Measurements from ENCODE around the gene PARD3B. TPM values are rescaled to one million over a fixed set of nuclear protein-coding genes. Genes with fewer than 3 reads are reported as not detected.

The PARD3B gene
- total and polyA plus RNA-seq, 2 experiments from 2014 or later: 3.5 to 4.4 TPM

DNA sequence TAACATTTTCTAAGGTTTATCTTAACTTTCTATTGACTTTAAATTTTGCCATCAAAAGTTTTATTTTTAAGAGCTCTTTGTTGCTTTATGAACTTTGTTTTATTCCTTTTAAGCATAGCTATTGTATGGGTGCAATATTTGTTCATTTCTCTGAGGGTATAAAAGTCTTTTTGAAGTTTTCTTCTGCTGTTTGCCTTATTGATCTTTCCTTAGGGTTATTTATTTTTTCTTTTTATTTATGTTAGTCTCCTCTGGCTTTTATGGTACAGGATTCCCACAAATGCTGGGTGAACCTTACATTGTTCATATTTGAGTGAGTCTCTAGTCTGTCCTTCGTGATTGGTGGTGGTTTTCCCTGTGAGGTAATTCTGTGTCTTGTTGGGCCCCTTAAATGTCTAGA lies 68.4 kb downstream of the PARD3B start:
- Histone ChIP-seq H3K4me3 (no peak overlapping the region), H4K20me1 (replicated peaks; ENCODE audit: insufficient read depth) (no peaks in the 10 kb centered on the region; the same call in 1 of the 2 replicates), H3F3A (replicated peaks; ENCODE audit: low read depth) (no peaks in the 10 kb centered on the region), H2AFZ (no peak overlapping the region), H3K9me2 (ENCODE audit: insufficient read depth) (peaks cover 6% of the 10 kb centered on the region; the same call in 1 of the 2 replicates), H3K79me2 (replicated peaks; ENCODE audit: insufficient read depth) (no peaks in the 10 kb centered on the region), H3K36me3 (ENCODE audit: insufficient read depth) (no peaks in the 10 kb centered on the region), H3K4me1 (ENCODE audit: insufficient read depth) (no peaks in the 10 kb centered on the region), H3K27me3 (ENCODE audit: insufficient read depth) (no peaks in the 10 kb centered on the region), H3K27ac (ENCODE audit: low read depth) (no peak overlapping the region), H3K4me2 (no peak overlapping the region)
- H3K27me3 Mint-ChIP-seq (ENCODE audit: insufficient read depth, low read depth, poor library complexity): no peaks in the 10 kb centered on the region
- ATAC-seq (no peak), DNase-seq (ENCODE audit: low spot score) (no peak)
- no peak overlapping the region for H3K27ac Mint-ChIP-seq
- H3K4me3 Mint-ChIP-seq: no peak overlapping the region
- TF ChIP-seq, protein P1, sequence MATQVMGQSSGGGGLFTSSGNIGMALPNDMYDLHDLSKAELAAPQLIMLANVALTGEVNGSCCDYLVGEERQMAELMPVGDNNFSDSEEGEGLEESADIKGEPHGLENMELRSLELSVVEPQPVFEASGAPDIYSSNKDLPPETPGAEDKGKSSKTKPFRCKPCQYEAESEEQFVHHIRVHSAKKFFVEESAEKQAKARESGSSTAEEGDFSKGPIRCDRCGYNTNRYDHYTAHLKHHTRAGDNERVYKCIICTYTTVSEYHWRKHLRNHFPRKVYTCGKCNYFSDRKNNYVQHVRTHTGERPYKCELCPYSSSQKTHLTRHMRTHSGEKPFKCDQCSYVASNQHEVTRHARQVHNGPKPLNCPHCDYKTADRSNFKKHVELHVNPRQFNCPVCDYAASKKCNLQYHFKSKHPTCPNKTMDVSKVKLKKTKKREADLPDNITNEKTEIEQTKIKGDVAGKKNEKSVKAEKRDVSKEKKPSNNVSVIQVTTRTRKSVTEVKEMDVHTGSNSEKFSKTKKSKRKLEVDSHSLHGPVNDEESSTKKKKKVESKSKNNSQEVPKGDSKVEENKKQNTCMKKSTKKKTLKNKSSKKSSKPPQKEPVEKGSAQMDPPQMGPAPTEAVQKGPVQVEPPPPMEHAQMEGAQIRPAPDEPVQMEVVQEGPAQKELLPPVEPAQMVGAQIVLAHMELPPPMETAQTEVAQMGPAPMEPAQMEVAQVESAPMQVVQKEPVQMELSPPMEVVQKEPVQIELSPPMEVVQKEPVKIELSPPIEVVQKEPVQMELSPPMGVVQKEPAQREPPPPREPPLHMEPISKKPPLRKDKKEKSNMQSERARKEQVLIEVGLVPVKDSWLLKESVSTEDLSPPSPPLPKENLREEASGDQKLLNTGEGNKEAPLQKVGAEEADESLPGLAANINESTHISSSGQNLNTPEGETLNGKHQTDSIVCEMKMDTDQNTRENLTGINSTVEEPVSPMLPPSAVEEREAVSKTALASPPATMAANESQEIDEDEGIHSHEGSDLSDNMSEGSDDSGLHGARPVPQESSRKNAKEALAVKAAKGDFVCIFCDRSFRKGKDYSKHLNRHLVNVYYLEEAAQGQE (IDR thresholded peaks at IDR 0.05; ENCODE audit: unreplicated experiment): no peak
- TF ChIP-seq, protein P2, sequence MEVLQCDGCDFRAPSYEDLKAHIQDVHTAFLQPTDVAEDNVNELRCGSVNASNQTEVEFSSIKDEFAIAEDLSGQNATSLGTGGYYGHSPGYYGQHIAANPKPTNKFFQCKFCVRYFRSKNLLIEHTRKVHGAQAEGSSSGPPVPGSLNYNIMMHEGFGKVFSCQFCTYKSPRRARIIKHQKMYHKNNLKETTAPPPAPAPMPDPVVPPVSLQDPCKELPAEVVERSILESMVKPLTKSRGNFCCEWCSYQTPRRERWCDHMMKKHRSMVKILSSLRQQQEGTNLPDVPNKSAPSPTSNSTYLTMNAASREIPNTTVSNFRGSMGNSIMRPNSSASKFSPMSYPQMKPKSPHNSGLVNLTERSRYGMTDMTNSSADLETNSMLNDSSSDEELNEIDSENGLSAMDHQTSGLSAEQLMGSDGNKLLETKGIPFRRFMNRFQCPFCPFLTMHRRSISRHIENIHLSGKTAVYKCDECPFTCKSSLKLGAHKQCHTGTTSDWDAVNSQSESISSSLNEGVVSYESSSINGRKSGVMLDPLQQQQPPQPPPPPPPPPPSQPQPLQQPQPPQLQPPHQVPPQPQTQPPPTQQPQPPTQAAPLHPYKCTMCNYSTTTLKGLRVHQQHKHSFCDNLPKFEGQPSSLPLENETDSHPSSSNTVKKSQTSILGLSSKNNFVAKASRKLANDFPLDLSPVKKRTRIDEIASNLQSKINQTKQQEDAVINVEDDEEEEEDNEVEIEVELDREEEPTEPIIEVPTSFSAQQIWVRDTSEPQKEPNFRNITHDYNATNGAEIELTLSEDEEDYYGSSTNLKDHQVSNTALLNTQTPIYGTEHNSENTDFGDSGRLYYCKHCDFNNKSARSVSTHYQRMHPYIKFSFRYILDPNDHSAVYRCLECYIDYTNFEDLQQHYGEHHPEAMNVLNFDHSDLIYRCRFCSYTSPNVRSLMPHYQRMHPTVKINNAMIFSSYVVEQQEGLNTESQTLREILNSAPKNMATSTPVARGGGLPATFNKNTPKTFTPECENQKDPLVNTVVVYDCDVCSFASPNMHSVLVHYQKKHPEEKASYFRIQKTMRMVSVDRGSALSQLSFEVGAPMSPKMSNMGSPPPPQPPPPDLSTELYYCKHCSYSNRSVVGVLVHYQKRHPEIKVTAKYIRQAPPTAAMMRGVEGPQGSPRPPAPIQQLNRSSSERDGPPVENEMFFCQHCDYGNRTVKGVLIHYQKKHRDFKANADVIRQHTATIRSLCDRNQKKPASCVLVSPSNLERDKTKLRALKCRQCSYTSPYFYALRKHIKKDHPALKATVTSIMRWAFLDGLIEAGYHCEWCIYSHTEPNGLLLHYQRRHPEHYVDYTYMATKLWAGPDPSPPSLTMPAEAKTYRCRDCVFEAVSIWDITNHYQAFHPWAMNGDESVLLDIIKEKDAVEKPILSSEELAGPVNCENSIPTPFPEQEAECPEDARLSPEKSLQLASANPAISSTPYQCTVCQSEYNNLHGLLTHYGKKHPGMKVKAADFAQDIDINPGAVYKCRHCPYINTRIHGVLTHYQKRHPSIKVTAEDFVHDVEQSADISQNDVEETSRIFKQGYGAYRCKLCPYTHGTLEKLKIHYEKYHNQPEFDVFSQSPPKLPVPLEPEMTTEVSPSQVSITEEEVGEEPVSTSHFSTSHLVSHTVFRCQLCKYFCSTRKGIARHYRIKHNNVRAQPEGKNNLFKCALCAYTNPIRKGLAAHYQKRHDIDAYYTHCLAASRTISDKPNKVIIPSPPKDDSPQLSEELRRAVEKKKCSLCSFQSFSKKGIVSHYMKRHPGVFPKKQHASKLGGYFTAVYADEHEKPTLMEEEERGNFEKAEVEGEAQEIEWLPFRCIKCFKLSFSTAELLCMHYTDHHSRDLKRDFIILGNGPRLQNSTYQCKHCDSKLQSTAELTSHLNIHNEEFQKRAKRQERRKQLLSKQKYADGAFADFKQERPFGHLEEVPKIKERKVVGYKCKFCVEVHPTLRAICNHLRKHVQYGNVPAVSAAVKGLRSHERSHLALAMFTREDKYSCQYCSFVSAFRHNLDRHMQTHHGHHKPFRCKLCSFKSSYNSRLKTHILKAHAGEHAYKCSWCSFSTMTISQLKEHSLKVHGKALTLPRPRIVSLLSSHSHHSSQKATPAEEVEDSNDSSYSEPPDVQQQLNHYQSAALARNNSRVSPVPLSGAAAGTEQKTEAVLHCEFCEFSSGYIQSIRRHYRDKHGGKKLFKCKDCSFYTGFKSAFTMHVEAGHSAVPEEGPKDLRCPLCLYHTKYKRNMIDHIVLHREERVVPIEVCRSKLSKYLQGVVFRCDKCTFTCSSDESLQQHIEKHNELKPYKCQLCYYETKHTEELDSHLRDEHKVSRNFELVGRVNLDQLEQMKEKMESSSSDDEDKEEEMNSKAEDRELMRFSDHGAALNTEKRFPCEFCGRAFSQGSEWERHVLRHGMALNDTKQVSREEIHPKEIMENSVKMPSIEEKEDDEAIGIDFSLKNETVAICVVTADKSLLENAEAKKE (CRISPR knock-in tag; IDR thresholded peaks at IDR 0.05): no peak
- TF ChIP-seq, protein P3, sequence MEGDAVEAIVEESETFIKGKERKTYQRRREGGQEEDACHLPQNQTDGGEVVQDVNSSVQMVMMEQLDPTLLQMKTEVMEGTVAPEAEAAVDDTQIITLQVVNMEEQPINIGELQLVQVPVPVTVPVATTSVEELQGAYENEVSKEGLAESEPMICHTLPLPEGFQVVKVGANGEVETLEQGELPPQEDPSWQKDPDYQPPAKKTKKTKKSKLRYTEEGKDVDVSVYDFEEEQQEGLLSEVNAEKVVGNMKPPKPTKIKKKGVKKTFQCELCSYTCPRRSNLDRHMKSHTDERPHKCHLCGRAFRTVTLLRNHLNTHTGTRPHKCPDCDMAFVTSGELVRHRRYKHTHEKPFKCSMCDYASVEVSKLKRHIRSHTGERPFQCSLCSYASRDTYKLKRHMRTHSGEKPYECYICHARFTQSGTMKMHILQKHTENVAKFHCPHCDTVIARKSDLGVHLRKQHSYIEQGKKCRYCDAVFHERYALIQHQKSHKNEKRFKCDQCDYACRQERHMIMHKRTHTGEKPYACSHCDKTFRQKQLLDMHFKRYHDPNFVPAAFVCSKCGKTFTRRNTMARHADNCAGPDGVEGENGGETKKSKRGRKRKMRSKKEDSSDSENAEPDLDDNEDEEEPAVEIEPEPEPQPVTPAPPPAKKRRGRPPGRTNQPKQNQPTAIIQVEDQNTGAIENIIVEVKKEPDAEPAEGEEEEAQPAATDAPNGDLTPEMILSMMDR (conservative IDR thresholded peaks at IDR 0.05; ENCODE audit: low read depth in 2 of 2): no peak
- TF ChIP-seq JUNB (IDR thresholded peaks at IDR 0.05; ENCODE audit: unreplicated experiment) (no peak), NANOG (IDR thresholded peaks at IDR 0.05; ENCODE audit: borderline replicate concordance) (no peak), STAT1 (IDR thresholded peaks at IDR 0.05; ENCODE audit: unreplicated experiment) (no peak), EZH2 (IDR thresholded peaks at IDR 0.05; ENCODE audit: low read depth, unreplicated experiment) (no peak), CREB1 (CRISPR knock-in tag; IDR thresholded peaks at IDR 0.05; ENCODE audit: low read depth) (no peak), ZNF331 (CRISPR knock-in tag; IDR thresholded peaks at IDR 0.05; ENCODE audit: low read depth) (no peak), POLR2AphosphoS5 (IDR thresholded peaks at IDR 0.05; ENCODE audit: low read depth) (no peak), EZH2phosphoT487 (IDR thresholded peaks at IDR 0.05; ENCODE audit: unreplicated experiment) (no peak), ZNF114 (CRISPR knock-in tag; IDR thresholded peaks at IDR 0.05) (no peak)
- TF ChIP-seq, protein P4, sequence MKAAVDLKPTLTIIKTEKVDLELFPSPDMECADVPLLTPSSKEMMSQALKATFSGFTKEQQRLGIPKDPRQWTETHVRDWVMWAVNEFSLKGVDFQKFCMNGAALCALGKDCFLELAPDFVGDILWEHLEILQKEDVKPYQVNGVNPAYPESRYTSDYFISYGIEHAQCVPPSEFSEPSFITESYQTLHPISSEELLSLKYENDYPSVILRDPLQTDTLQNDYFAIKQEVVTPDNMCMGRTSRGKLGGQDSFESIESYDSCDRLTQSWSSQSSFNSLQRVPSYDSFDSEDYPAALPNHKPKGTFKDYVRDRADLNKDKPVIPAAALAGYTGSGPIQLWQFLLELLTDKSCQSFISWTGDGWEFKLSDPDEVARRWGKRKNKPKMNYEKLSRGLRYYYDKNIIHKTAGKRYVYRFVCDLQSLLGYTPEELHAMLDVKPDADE (IDR thresholded peaks at IDR 0.05): no peak
- no peaks in the 10 kb centered on the region for H3K4me1 Mint-ChIP-seq
- H3K9me3 Mint-ChIP-seq: peaks cover 3% of the 10 kb centered on the region; the same call in 2 of the 3 replicates
- peaks cover 3% of the 10 kb centered on the region; the same call in 1 of the 3 replicates for H3K36me3 Mint-ChIP-seq (ENCODE audit: low read depth)
